ENCODE results near the gene TPM4. TPM values are rescaled to one million over a fixed set of nuclear protein-coding genes. Genes with fewer than 3 reads are reported as not detected.
A peak's percentile ranks its signal among the peaks of the same experiment; 100 is the strongest.

Gene TPM4
- polyA plus RNA-seq, 1 donor = 223 TPM

DNA sequence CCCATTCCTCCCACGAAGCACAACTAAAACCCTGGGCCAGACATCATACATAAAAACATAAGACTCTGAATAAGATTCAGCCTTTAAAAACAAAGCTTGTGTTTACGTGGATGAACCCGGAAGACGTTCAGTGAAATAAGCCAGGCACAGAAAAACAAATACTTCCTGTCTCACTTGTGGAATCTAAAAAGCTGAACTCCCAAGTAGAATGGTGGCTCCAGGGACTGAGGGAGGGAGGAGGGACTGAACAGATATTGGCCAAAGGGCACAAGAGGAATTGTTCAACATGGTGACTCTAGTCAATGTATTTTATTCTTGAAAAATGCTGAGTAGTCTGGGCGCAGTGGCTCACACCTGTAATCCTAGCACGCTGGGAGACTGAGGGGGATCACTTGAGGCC lies 35.7 kb upstream of the TPM4 start:
- no peaks in the 10 kb centered on the region for H3K36me3 ChIP-seq (ENCODE audit: control insufficient read depth, insufficient read depth, low read length)
- no peaks in the 10 kb centered on the region for H3K27me3 ChIP-seq (ENCODE audit: control insufficient read depth, insufficient read depth, low read length)
- no peaks in the 10 kb centered on the region for H3K9me3 ChIP-seq (ENCODE audit: control insufficient read depth, low read depth, low read length)
- no peak overlapping the region for H3K27ac ChIP-seq (ENCODE audit: low read length)
- WGBS (ENCODE audit: insufficient coverage, low lambda C conversion rate) = 24% methylated on average over 2 of the region's 6 CpGs
- DNase-seq = peak in 1 of 2 donors; percentile 82
- no peak overlapping the region for H3K4me3 ChIP-seq (ENCODE audit: low read length)
- H3K4me1 ChIP-seq (ENCODE audit: control insufficient read depth, insufficient read depth, low read length) = peaks cover 5% of the 10 kb centered on the region

DNA sequence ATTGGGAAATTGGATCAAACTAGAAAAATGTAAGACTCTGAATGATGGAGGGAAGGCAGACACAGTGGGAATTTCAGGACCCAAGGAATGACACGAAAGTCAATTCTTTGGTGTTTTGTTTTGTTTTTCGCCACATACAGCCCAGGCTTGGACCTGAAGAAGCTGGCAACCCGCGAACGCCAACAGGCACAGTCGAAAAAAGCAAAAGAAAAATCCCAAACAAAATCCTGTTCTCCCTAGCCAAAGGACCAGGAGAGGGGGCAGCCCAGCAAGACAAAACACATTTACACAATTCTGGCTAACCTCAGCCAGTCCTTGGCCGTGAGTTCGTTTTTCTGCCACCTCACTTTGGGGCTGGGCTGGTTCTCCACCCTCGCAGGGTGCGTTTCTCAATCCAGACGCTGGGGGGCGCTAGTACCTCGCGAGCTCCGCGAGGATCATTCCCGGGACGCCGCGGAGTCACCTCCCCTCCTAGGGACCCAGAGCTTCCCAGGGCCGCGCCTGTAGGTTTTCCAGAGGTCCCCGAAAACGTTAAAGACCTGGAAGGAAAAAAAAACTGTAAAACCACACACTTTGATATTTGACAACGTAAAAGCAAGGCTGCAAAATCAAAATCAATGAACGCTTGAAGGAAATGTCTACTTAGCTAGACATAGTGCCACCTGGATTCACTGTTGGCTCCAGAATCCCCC lies 34.9 kb upstream of the TPM4 start:
- H3K27ac ChIP-seq (ENCODE audit: low read length) = no peak overlapping the region
- H3K36me3 ChIP-seq (ENCODE audit: control insufficient read depth, insufficient read depth, low read length) = no peaks in the 10 kb centered on the region
- H3K27me3 ChIP-seq (ENCODE audit: control insufficient read depth, insufficient read depth, low read length) = no peaks in the 10 kb centered on the region
- 16% methylated on average over 5 of the region's 26 CpGs for WGBS (ENCODE audit: insufficient coverage, low lambda C conversion rate)
- peaks cover 5% of the 10 kb centered on the region for H3K4me1 ChIP-seq (ENCODE audit: control insufficient read depth, insufficient read depth, low read length)
- H3K4me3 ChIP-seq (ENCODE audit: low read length) = no peak overlapping the region
- H3K9me3 ChIP-seq (ENCODE audit: control insufficient read depth, low read depth, low read length) = no peaks in the 10 kb centered on the region
- peak; percentile 60 to 69 for DNase-seq

GRCh38 chr19:16041991-16042386 lies 34.3 kb upstream of the TPM4 start:
- peaks cover 5% of the 10 kb centered on the region for H3K4me1 ChIP-seq (ENCODE audit: control insufficient read depth, insufficient read depth, low read length)
- WGBS (ENCODE audit: insufficient coverage, low lambda C conversion rate) = no CpG with 5 or more reads among the region's 9 CpGs
- no peaks in the 10 kb centered on the region for H3K36me3 ChIP-seq (ENCODE audit: control insufficient read depth, insufficient read depth, low read length)
- no peak overlapping the region for H3K27ac ChIP-seq (ENCODE audit: low read length)
- H3K9me3 ChIP-seq (ENCODE audit: control insufficient read depth, low read depth, low read length) = no peaks in the 10 kb centered on the region
- DNase-seq = no peak
- no peak overlapping the region for H3K4me3 ChIP-seq (ENCODE audit: low read length)
- H3K27me3 ChIP-seq (ENCODE audit: control insufficient read depth, insufficient read depth, low read length) = no peaks in the 10 kb centered on the region

- no peaks in the 10 kb centered on the region for H3K27me3 ChIP-seq (ENCODE audit: control insufficient read depth, insufficient read depth, low read length)
- 100% methylated on average over 1 of the region's 4 CpGs for WGBS (ENCODE audit: insufficient coverage, low lambda C conversion rate)
- no peak overlapping the region for H3K27ac ChIP-seq (ENCODE audit: low read length)
- no peaks in the 10 kb centered on the region for H3K36me3 ChIP-seq (ENCODE audit: control insufficient read depth, insufficient read depth, low read length)
- peaks cover 5% of the 10 kb centered on the region for H3K4me1 ChIP-seq (ENCODE audit: control insufficient read depth, insufficient read depth, low read length)
- no peaks in the 10 kb centered on the region for H3K9me3 ChIP-seq (ENCODE audit: control insufficient read depth, low read depth, low read length)
- no peak for DNase-seq
- H3K4me3 ChIP-seq (ENCODE audit: low read length) = no peak overlapping the region
Measured at GRCh38 chr19:16042533-16043085, 33.7 kb upstream of the TPM4 start.

DNA sequence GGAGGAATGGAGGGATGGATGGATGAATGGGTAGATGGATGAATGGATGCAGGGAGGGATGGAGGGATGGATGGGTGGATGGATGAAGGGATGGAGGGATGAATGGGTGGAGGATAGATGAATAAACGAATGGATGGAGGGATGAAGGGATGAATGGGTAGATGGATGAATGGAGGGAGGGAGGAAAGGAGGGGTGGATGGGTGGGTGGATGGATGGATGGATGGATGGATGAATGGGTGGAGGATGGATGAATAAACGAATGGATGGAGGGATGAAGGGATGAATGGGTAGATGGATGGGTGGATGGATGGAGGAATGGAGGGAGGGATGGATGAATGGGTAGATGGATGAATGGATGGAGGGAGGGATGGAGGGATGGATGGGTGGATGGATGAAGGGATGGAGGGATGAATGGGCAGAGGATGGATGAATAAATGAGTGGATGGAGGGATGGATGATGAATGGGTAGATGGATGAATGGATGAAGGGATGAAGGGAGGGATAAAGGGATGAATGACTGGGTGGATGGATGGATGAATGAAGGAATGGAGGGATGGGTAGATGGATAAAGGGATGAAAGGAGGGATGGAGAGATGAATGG lies 33.0 kb upstream of the TPM4 start:
- no peak for DNase-seq
- H3K9me3 ChIP-seq (ENCODE audit: control insufficient read depth, low read depth, low read length) = no peaks in the 10 kb centered on the region
- H3K4me3 ChIP-seq (ENCODE audit: low read length) = no peak overlapping the region
- peaks cover 5% of the 10 kb centered on the region for H3K4me1 ChIP-seq (ENCODE audit: control insufficient read depth, insufficient read depth, low read length)
- no peaks in the 10 kb centered on the region for H3K27me3 ChIP-seq (ENCODE audit: control insufficient read depth, insufficient read depth, low read length)
- H3K27ac ChIP-seq (ENCODE audit: low read length) = no peak overlapping the region
- no peaks in the 10 kb centered on the region for H3K36me3 ChIP-seq (ENCODE audit: control insufficient read depth, insufficient read depth, low read length)
- 52% methylated on average over 2 of the region's 2 CpGs for whole genome bisulfite sequencing (ENCODE audit: insufficient coverage, low lambda C conversion rate)

GRCh38 chr19:16044746-16045145 lies 31.5 kb upstream of the TPM4 start:
- 100% methylated on average over 2 of the region's 7 CpGs for WGBS (ENCODE audit: insufficient coverage, low lambda C conversion rate)
- DNase-seq = no peak
- Histone ChIP-seq H3K9me3 (ENCODE audit: control insufficient read depth, low read depth, low read length) (no peaks in the 10 kb centered on the region), H3K27me3 (ENCODE audit: control insufficient read depth, insufficient read depth, low read length) (no peaks in the 10 kb centered on the region), H3K36me3 (ENCODE audit: control insufficient read depth, insufficient read depth, low read length) (no peaks in the 10 kb centered on the region), H3K27ac (ENCODE audit: low read length) (no peak overlapping the region), H3K4me3 (ENCODE audit: low read length) (no peak overlapping the region), H3K4me1 (ENCODE audit: control insufficient read depth, insufficient read depth, low read length) (peaks cover 5% of the 10 kb centered on the region)

DNA sequence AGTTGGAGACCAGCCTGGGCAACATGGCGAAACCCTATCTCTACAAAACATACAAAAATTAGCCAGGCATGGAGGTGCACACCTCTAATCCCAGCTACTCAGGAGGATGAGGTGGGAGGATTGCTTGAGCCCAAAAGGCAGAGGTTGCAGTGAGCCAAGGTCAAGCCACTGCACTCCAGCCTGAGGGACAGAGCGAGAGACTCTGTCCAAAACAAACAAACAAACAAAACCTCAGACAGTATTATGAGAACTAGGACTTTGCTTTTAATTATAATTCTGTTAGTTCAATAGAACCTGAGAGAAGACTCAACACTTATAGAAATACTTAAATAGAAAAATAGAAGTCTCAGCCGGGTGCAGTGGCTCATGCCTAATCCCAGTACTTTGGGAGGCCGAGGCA lies 31.1 kb upstream of the TPM4 start:
- Histone ChIP-seq H3K9me3 (ENCODE audit: control insufficient read depth, low read depth, low read length) (no peaks in the 10 kb centered on the region), H3K36me3 (ENCODE audit: control insufficient read depth, insufficient read depth, low read length) (no peaks in the 10 kb centered on the region), H3K27ac (ENCODE audit: low read length) (no peak overlapping the region), H3K4me1 (ENCODE audit: control insufficient read depth, insufficient read depth, low read length) (peaks cover 5% of the 10 kb centered on the region), H3K27me3 (ENCODE audit: control insufficient read depth, insufficient read depth, low read length) (no peaks in the 10 kb centered on the region), H3K4me3 (ENCODE audit: low read length) (no peak overlapping the region)
- WGBS (ENCODE audit: insufficient coverage, low lambda C conversion rate) = no CpG with 5 or more reads among the region's 4 CpGs
- DNase-seq = no peak

DNA sequence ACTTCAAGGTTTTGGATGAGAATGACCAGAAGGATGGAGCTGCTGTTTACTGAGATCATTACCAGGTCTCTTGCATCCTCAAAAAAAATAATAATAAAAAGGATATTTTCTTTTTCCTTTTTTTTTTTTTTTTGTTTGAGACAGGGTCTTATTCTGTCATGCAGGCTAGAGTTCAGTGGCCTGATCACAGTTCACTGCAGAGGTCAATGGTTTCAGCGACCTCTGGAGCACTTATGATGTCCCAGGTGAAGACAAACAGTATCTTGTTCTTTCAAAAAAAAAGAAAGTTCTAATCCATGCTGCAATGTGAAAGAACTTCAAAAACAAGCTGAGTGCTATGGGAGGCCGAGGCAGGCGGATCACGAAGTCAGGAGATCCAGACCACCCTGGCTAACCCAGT lies 30.4 kb upstream of the TPM4 start:
- Histone ChIP-seq H3K27ac (ENCODE audit: low read length) (no peak overlapping the region), H3K4me3 (ENCODE audit: low read length) (no peak overlapping the region), H3K27me3 (ENCODE audit: control insufficient read depth, insufficient read depth, low read length) (no peaks in the 10 kb centered on the region), H3K4me1 (ENCODE audit: control insufficient read depth, insufficient read depth, low read length) (peaks cover 5% of the 10 kb centered on the region), H3K9me3 (ENCODE audit: control insufficient read depth, low read depth, low read length) (no peaks in the 10 kb centered on the region), H3K36me3 (ENCODE audit: control insufficient read depth, insufficient read depth, low read length) (no peaks in the 10 kb centered on the region)
- no CpG with 5 or more reads among the region's 4 CpGs for WGBS (ENCODE audit: insufficient coverage, low lambda C conversion rate)
- no peak for DNase-seq

DNA sequence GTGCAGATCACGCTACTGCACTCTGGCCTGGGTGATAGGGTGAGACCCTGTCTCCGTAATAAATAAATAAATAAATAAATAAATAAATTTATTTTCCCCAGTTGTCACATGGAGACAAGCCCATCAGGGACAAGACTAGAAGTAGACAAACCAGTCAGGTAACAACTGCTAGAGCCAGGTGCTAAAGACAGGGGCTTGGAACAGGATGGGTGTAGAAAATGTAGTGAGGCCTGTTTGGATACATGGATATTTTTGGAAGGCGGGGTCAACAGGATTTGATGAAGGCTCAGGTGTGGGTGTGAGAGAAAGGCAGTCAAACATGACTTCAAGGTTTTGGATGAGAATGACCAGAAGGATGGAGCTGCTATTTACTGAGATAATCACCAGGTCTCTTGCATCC lies 27.7 kb upstream of the TPM4 start:
- Histone ChIP-seq H3K9me3 (ENCODE audit: control insufficient read depth, low read depth, low read length) (no peaks in the 10 kb centered on the region), H3K27ac (ENCODE audit: low read length) (no peak overlapping the region), H3K36me3 (ENCODE audit: control insufficient read depth, insufficient read depth, low read length) (no peaks in the 10 kb centered on the region), H3K4me1 (ENCODE audit: control insufficient read depth, insufficient read depth, low read length) (no peaks in the 10 kb centered on the region), H3K27me3 (ENCODE audit: control insufficient read depth, insufficient read depth, low read length) (no peaks in the 10 kb centered on the region), H3K4me3 (ENCODE audit: low read length) (no peak overlapping the region)
- DNase-seq = no peak
- no CpG with 5 or more reads among the region's 3 CpGs for WGBS (ENCODE audit: insufficient coverage, low lambda C conversion rate)

DNA sequence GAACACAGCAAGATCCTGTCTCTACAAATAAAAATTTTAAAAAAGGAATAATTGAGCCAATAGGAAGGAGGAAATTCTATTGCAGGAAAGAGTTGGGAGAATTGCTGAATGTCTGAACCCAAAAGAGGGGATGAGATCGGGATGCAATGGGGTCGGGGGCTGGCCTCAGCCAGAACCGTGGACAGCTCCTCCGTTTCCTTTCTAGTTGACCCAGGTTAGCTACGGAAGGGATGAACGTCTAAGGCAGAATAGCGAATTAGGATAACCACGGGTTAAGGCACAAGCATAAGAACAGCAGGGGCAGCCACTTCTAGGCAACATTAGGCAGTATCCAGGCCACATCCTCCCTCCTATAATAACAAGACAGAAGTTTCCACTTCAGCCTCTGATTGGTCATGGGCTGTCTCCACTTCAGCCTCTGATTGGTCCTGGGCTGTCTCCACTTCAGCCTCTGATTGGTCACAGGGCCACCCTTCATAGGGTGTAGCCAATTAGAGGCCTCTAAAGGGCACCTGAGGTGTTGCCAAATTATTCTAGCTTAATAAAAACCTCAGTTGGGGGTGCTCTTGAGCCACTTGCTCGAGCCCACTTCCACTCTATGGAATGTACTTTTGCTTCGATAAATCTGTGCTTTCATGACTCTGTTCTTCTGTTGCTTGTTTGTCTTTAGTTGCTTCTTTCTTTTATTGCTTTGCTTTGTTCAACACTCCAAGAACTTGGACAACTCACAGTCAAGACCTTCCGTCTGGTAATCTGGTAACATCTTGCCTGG lies 24.9 kb upstream of the TPM4 start:
- no peaks in the 10 kb centered on the region for H3K9me3 ChIP-seq (ENCODE audit: control insufficient read depth, low read depth, low read length)
- DNase-seq = no peak
- H3K4me1 ChIP-seq (ENCODE audit: control insufficient read depth, insufficient read depth, low read length) = no peaks in the 10 kb centered on the region
- WGBS (ENCODE audit: insufficient coverage, low lambda C conversion rate) = 100% methylated on average over 1 of the region's 11 CpGs
- H3K36me3 ChIP-seq (ENCODE audit: control insufficient read depth, insufficient read depth, low read length) = no peaks in the 10 kb centered on the region
- H3K27ac ChIP-seq (ENCODE audit: low read length) = no peak overlapping the region
- H3K4me3 ChIP-seq (ENCODE audit: low read length) = no peak overlapping the region
- H3K27me3 ChIP-seq (ENCODE audit: control insufficient read depth, insufficient read depth, low read length) = no peaks in the 10 kb centered on the region

All from large intestine (tissue), 3 donors.